ENCODE measurements around the gene PCGF3. TPM values are rescaled to one million over a fixed set of nuclear protein-coding genes. Genes with fewer than 3 reads are reported as not detected.

PCGF3 gene
- total RNA-seq, 4 donors from 2014 or later = 14.5 to 31.9 (median 21.6) TPM

GRCh38 chr4:763191-763810 lies 57.7 kb downstream of the PCGF3 start:
- no peak for DNase-seq
- intact Hi-C loops (cut with DNase I; ENCODE audit: low total_unique reads) (no loop called here), in situ Hi-C loops (cut with MboI; ENCODE audit: low sequenced_read_pairs in 4 of 4) (no loop called here)
- Histone ChIP-seq H3K27ac (no peak overlapping the region), H3K27me3 (no peaks in the 10 kb centered on the region), H3K36me3 (peaks cover 0 to 55% of the 10 kb centered on the region in 2 donors), H3K4me3 (no peak overlapping the region), H3K4me1 (no peaks in the 10 kb centered on the region), H3K9me3 (no peaks in the 10 kb centered on the region)
- no peak for ATAC-seq
- TF ChIP-seq CTCF (IDR thresholded peaks at IDR 0.05 in 4 of 5, conservative IDR thresholded peaks at IDR 0.05 in 1 of 5) = no peak
- no peak for TF ChIP-seq POLR2A (IDR thresholded peaks at IDR 0.05)

- Histone ChIP-seq H3K4me1 (no peaks in the 10 kb centered on the region), H3K9me3 (no peaks in the 10 kb centered on the region), H3K4me3 (no peak overlapping the region), H3K36me3 (peaks cover 0 to 55% of the 10 kb centered on the region in 2 donors), H3K27me3 (no peaks in the 10 kb centered on the region), H3K27ac (no peak overlapping the region)
- TF ChIP-seq CTCF (IDR thresholded peaks at IDR 0.05 in 4 of 5, conservative IDR thresholded peaks at IDR 0.05 in 1 of 5) = no peak
- TF ChIP-seq POLR2A (IDR thresholded peaks at IDR 0.05) = no peak
- no peak for DNase-seq
- ATAC-seq = no peak
- in situ Hi-C loops (cut with MboI; ENCODE audit: low sequenced_read_pairs in 4 of 4) = no loop called here
- intact Hi-C loops (cut with DNase I; ENCODE audit: low total_unique reads) = no loop called here
Observed at GRCh38 chr4:763922-764321, 58.3 kb downstream of the PCGF3 start.

GRCh38 chr4:764405-765169 lies 59.0 kb downstream of the PCGF3 start:
- no peak for DNase-seq
- H3K27me3 ChIP-seq = no peaks in the 10 kb centered on the region
- no peak overlapping the region for H3K4me3 ChIP-seq
- TF ChIP-seq POLR2A (IDR thresholded peaks at IDR 0.05) (no peak), CTCF (IDR thresholded peaks at IDR 0.05 in 4 of 5, conservative IDR thresholded peaks at IDR 0.05 in 1 of 5) (no peak)
- H3K4me1 ChIP-seq = no peaks in the 10 kb centered on the region
- ATAC-seq = no peak
- no peak overlapping the region for H3K27ac ChIP-seq
- in situ Hi-C loops (cut with MboI; ENCODE audit: low sequenced_read_pairs in 4 of 4) (no loop called here), intact Hi-C loops (cut with DNase I; ENCODE audit: low total_unique reads) (no loop called here)
- H3K36me3 ChIP-seq = peaks cover 0 to 55% of the 10 kb centered on the region in 2 donors
- H3K9me3 ChIP-seq = no peaks in the 10 kb centered on the region

- intact Hi-C loops (cut with DNase I; ENCODE audit: low total_unique reads) (no loop called here), in situ Hi-C loops (cut with MboI; ENCODE audit: low sequenced_read_pairs in 4 of 4) (no loop called here)
- TF ChIP-seq CTCF (IDR thresholded peaks at IDR 0.05 in 4 of 5, conservative IDR thresholded peaks at IDR 0.05 in 1 of 5) (no peak), POLR2A (IDR thresholded peaks at IDR 0.05) (no peak)
- Histone ChIP-seq H3K4me3 (no peak overlapping the region), H3K9me3 (no peaks in the 10 kb centered on the region), H3K36me3 (peaks cover 0 to 59% of the 10 kb centered on the region in 2 donors), H3K27ac (no peak overlapping the region), H3K4me1 (no peaks in the 10 kb centered on the region), H3K27me3 (no peaks in the 10 kb centered on the region)
- DNase-seq = no peak
- ATAC-seq = no peak
Observed at GRCh38 chr4:766152-766515, 60.5 kb downstream of the PCGF3 start.

Data from gastrocnemius medialis (tissue), 4 donors.